Stimulated activated CD8-positive, alpha-beta memory T cell treated with anti-CD3 and anti-CD28 coated beads, Interleukin-4, amount 100 ng/mL, for 48 hours (primary cell): ENCODE data around the gene WIZ.

Experiments
- DNase-seq: peaks from one replicate; pipeline ENCODE4 v3.0.0-alpha.2; 2020

Gene WIZ

DNA sequence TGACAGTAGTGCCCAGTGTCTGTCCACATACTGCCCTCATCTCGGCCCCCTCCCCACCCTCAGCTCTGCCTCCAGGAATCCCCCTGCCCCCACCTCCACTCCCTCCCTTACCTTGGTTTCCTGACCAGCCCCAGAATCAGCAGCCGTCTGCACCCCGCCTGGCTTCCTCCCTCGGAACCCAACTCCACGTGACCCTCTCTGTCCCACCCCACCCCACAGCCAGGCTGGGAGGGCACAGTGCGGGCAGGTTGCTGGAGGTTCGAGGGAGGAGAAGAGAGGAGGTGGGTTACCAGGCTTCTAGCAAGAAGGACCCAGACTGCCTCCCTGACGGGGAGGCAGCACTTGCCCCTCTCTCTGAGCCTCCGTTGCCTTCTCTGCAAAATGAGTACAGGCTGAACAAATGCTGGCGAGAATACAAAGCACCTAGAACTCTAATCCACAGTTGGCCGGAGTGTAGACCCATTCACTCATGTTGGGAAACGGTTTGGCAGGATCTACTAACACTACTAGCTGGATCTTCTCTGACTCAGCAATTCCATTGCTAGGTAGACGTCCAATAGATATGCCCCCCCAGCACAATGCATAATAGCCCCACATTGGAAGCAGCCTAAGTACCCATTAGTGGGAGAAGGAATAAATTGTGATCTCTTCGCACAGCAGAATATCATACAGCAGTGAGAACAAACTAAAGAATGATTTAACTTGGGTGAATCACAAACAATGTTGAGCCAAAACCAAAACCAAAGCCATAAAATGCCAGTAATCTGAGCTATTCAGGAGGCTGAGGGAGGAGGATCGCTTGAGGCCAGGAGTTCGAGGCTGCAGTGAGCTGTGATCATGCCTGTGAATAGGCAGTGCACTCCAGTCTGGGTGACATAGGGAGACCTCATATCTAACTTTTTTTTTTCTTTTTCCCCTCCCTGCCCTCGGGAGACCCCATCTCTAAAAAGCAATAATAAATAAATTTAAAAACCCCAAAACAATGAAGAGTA lies 14.9 kb upstream of the WIZ start, which contains the start of gene RASAL3:
TSS of gene RASAL3 (minus strand) at position 151 of the 992 bp plus-strand sequence. CDS start 186 bp downstream, outside the sequence.
- DNase-seq = peak; percentile 82

DNA sequence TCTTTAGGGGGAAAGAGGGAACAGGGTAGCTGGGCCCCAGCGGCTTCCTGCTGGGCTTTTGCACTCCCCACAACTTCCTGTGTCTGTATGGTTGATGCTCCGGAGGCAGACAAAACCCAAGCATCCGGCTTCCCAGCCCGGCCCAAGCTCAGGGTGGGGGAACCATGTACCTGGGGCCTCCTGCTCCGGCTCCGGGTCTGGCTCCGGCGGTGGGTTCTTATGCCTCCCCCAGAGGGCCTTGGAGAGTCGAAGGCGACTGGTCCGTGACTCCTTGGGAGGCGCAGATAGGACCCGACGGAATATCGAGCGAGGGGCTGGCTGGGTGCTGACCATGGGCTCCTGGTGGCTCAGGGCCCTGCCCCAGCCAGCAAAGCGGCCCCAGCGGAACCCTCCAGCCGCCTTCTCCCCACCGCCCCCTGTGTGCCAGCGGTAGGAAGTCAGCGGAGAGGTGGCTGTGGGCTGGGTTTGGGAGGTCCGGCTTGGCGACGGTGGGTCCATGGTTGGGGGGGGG lies 14.2 kb upstream of the WIZ start:
- peak; percentile 82 for DNase-seq

DNA sequence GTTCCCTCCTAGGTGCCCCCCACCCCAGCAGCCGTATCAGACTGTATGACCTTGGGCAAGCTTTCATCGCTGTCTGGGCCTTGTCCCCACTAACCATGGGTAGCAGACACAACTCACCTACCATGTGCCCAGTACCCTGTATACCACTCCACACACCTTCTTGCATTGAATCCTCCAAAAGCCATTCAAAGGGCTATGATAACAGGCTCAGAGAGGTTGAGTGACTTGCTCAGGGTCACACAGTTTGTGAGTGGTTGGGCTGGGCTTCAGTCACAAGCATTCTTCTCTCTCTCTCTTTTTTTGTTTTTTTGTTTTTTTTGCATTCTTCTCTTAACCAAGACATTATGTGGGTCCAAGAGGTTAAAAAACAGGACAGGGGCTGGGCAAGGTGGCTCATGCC lies 11.9 kb upstream of the WIZ start:
- DNase-seq = no peak

DNA sequence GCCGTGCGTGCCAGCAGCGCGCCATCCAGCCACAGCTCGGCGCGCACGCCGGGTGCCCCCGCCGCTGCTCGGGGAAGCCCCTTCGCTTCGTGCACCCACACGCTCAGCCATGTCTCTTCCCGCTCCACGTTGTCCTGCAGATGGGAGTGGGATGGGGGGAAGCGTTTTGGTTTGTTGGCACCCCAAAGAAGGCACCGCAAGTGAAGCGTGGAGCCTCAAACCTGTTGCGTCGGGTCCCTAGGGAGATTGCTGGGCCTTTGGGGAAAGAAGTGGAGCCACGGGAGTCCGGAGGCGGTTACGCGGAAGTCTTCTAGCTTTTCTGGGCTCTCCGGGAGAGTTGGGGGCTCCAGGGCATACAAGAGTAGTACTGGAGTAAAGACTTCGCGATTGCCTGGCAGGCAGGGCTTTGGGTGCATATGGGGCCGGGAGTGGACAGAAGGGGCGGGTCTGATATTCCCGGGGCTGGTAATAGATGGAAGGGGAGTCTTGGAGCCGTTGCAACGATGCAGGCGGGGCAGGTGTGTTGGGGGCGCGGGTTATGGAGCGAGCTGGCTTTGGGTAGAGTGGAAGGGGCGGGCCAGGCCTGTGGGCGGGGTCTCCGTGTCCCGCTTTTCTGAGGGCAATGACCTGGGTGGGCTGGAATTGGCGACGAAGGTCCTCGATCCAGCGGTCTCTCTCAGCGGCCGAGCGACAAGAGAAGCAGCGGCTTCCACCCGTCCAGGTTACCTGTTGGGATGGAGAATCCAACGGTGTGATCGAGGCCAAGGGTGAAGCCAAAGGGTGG lies 8.1 kb upstream of the WIZ start:
- DNase-seq = no peak

DNA sequence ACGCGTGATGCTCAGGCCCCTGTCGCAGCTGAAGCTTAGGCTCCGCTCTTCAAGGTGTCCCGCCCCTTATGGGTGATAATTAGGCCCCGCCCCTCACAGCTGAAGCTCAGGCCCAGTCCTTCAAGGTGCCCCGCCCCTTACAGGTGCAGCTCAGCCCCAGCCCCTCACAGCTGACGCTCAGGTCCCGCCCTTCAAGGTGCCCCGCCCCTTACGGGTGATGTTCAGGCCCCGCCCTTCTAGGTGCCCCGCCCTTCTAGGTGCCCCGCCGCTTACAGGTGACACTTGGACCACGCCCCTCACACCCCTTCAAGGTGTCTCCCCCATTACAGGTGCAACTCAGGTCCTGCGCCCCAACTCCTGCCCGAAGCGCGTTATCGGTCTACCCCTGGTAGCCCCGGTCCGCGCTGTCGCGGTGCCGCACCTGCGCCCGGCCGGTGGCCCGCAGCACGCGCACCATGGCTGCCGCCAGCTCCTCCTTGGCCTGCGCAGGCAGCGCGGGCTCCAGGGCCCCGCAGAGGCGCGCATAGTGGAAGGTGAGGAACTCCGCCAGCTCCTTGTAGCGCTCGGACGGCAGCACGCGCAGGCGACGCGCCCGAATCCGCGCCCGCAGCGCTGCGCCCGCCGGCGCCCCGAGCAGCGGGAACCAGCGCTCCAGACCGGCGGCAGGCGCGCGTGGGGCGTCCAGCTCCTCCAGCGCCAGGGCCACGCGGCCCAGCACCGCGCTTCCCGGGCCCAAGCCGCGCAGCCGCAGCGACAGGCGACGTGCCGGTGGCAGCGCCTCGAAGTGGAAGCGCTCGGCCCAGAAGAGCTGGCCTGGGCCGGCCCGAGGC lies 7.3 kb upstream of the WIZ start:
- DNase-seq = no peak

DNA sequence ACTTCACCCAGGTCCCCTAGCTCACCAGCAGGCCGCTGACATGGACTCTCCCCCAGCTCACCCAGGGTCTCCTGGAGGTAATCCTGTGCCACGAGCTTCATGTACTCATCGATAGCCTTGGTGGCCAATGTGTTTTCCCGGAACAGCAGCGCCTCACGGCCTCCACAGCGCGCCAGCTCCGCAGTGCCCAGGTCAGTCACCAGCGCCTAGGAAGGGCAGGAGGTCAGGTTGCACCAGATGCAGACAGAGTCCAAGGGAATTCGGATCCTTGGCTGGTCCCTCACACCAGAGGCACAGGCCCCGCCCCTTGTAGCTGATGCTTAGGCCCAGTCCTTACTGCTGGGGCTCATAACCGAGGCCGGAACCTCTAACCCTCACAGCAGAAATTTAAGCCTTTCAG lies 6.7 kb upstream of the WIZ start:
- no peak for DNase-seq

DNA sequence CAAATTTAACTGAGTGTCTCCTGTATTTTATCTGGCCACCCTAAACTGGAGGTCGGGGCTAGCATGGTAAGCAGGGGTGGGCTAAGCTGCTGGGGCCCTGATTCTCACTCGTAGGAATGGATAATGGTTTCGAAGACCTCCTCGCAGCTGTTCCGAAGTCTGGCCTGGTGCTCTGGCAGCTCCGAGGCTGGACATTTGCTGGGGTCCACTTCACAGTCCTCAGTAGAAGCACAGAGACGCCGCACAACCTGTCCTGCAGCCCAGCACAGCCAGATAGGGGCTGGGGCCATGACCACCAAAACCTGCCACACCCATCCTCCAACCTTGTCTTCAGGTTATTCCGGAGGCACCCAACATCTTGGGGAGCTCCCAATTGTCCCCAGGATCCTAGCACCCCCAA lies 6.2 kb upstream of the WIZ start:
- no peak for DNase-seq

DNA sequence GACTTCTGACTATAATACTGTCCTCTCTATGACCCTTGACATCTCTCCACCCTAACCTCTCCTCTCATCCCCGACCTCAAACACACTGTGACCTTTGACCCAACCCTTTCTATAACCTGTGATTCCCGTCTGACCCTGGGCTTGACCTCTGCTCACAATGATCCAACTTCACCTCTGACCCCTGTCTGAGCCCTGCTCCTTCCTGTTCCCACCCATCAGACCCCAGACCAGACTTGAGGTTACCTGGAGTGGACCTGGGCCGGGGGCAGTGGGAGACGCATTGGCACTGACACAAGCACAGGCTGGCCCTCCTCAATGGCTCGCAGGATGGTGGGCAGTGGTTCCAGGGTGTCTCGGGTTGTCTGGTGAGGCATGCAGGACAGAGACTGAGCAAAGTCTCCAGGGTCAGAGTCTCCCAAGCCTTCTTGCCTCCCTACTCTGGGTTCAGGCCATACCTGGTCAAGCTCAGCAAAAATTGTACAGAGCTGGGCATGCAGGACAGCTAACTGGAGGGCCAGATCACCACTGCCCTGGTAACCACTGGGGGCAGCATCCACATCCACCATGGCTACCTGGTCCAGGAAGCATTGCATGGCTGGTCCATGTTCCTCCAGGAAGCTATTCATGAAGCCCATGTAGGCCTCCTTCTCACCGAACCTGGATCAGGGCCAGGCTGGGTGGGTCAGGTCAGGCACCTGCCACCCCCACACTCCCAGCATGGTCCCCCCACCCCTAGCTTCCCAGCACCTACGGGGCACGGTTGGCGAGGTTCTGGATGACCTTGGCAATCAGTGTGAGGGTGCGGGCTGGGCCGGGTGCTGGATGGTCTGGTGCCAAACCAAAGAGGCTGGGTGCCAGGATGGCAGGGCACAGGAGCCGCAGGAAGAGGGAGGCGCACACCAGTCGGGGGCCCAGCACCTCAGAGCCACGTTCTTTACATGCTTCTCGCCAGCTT lies 4.4 kb upstream of the WIZ start:
- DNase-seq = no peak

DNA sequence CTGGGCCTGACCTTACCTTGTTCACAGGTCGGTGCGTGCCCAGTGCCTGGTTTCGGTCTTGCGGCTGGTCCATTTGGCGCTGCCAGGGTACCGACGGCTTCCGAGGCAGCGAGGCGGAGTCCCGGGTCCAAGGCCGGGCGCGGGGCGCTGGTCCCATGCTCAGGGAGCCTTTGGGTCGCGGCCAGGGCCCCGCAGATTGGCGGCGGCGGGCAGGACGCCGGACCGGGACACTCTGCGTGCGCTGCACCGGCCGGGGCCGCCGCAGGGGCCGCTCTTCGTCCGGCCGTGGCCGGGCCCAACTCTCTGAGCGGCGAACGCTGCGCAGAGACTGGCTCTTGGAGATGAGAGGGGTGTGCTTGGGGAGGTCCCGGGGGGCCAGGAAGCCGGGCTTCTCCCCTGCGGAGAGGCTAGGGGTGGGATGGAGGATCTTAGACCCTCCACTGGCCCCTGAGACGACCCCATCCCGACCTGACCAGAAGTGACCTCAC lies 3.4 kb upstream of the WIZ start:
- DNase-seq = no peak

DNA sequence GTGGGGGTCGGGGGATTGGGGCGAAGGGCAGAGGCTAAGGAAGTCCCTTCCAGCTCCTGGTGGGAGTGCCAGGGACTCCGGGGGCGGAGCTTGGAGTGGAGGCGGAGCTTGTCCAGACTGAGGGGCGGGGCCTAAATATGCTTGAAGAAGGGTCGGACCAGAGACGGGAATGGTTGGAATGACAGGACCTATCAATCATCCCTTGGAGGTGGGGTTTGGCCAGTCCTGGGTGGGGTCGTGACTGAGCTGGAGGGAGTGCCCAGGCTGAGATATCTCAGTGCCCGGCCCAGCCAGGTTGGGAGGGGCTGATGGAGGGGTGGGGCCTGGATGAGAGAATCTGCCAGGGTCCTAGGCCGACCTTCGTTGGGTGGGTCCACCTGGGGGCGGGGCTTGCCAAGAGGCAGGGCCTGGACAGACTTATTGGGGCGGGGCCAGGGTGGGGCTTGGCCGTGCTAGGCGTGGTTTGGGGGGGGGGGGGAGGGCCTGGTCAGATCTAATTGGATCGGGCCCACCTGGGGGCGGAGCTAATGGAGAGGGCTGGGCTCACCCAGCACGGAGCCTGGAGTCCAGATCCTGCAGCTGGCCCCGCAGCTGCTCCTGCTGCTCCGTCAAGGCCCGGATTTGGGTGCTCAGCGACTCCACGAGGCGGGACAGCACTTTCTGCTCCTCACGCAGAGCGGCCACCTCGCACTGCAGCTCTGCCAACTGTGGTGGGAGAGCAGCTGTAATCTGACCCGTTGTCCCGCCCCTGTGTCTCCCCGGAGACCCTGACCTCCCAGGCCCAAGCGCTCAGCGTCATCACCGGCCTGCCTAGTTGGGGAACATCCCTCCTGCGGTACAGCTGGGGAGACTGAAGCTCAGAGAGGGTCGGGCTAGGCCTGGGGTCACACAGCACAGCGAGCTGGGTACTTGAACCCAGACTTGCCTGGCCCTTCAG lies 2.6 kb upstream of the WIZ start:
- peak; percentile 65 for DNase-seq

DNA sequence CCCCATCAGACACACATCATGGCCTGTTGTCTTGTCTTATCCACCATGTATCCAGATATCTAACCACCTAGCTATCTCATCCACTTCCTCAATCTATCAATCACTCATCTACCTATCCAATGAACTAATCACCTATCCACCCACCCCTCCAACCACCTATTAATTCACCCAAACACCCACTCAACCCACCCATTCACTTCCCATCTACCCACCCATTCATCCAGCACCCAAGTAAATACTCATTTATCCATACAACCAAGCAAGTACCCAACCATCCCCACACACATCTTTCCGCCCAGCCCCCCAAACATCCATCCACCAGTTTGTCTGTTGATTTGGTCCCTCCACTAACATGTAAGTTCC lies 753 bp upstream of the WIZ start:
- DNase-seq = no peak

DNA sequence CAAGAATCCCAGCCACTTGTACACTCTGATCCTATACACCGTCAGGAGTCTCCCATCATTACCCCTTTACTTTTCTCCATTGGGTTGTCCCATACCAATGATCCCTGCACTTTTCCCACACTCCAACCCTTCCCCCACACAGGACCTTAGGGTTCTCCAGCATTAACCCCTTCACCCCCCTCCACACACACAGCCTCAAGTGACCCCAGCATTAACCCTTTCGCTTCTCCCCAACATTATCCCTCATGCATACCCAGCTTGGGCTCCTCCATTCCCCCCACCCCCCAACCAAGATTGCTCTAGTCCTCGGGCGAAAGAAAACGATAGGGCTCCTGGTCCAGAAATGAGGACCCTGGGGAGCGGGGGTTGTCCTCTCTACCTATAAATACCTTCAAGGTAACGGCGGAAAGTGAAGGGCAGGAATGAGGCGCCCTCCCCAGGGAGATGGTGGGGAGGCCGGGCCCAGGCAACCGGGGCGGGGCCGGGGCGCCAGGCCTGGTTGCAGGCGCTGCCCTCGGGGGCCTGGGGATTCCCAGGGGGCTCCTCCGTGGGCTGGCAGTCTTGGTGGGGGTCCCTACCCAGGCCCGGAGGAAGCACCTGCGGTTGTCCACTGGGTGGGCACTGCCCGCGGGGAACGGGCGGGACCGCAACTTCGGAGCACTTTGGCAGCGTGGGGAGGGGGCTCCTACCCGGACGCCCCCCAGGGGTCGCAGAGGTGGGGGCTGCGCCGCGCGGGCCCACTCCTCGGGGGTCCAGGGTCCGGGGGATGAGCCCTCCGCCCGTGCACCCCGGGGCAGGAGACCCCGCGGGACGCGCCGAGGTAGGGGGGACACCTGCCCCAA lies 757 bp downstream of the WIZ start:
- no peak for DNase-seq

DNA sequence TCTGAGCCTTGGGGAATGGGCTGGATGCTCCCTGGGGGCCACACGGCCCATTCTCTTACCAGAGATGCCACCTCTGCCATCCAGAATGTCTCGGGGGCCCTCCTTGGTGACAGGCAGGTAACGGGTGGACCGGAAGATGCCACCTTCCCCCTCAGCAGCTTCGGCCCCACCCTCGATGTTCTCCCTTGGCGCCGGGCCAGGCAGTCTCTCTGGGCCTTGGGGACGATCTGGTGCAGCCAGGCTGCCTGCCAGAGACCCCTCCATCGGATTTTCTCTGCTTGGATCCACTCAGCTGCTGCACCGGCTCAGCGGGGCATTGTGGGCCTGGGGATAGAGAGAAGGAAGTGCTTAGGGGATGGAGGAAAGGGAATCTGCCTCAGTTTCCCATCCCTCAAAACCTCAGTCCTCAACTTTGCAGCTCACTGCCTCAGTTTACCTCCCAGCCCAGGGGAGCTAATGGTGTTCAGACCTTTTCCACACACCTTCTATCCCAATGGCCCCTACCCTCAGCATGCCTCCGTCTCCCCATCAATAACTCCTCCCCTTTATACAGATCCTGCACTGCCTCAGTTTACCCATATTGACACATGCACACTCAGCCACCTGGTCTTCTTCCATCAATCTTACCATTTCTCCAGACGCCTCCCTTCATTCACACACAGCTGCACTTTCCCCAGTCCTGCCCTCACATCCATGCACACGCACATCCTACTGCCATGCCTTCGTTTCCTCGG lies 1.5 kb downstream of the WIZ start:
- no peak for DNase-seq

DNA sequence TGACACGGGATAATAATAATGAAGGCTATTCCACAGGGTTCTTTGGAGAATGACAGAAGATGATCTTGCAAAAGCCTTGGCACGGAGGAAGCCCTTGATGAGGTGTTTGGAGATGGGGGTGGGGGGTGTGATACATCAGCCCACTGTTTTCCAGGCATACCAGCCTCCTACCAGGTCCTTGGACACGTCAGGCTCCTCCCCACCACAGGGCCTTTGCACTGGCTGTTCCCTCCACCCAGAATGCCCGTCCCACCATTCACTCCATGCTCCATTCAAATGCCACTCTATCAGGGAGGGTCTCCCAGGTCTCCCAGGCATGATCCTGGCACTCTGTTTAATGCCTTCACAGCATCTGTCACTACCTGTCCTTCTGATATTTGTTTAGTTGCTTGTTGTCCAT lies 2.7 kb downstream of the WIZ start:
- no peak for DNase-seq

DNA sequence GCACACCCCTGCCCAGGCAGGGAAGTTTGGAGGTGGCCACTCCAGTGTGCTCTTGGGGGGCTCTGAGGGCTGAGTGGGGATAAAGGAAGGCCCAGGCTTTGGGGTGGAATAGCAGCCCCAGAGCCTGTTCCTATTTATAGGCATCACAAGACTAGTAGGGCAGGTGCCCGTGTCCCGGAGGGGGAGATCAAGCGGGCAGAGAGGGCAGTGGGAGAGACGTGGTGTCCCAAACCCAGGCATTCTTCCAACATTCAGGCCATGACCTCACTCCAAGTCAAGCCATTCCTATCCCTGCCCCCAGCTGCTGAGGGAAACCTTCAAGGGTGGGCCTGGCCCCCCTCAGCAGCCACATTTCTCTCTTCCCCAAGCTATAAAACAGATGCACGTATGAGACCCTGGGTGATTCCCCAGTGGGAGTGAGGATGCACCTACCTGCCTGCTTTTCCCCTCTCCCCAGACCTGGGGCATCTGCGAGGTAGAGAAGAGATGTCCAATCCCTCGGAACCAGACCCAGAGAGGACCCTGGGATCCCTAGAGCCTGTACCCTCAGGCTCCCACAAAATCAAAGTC lies 3.9 kb downstream of the WIZ start:
- DNase-seq = no peak

DNA sequence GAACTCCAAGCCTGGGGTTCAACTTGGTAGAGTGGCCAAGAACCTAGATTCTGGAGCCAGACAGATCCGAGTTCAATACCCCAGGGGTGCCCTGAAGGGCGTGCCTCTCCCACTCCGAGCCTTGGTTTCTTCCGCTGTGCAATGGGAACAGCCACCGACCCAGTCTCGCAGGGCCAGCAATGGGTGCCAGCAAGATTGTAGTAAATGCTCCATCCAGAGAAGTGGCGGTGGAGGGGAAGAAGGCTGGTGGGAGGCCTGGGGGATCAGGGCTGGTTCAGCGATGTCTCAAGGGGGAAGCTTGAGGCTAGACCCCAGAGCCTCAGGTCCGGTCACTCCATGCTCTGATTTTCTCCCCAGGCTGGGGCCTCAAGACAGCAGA lies 4.5 kb downstream of the WIZ start:
- DNase-seq = no peak

DNA sequence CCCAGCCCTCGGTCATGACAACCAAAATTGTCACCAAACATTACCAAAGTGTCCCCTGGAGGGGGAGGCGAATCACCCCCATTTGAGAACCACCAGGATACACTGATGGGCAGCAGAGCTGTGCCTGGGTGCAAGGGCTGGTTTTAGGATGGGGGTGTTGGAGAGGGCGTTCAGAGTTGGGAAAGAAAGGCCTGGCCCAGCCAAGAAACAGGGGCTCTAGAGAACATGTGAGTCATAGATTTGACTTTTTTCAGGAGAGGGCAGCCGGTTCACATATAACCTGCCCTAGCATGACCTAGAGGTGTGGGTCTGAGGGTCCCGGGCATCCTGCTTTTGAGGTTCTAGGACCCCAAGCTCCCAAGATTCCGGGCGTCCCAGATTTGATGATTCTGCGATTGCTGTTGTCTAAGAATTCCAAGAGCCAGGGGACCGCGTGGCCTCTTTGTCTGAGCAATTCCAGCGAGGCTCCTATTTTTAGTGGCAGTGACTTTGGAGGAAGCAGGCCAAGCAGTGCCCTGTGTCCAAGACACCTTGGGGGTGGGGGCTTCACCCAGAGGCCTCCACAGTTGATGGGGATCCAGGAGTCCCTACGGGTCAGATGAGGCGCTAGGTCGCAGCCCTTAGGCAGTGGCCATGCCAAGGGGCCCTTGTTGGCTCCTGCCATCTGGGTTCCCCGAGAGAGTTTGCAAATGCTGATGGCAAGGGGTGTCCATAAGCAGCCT lies 5.1 kb downstream of the WIZ start:
- DNase-seq = no peak

DNA sequence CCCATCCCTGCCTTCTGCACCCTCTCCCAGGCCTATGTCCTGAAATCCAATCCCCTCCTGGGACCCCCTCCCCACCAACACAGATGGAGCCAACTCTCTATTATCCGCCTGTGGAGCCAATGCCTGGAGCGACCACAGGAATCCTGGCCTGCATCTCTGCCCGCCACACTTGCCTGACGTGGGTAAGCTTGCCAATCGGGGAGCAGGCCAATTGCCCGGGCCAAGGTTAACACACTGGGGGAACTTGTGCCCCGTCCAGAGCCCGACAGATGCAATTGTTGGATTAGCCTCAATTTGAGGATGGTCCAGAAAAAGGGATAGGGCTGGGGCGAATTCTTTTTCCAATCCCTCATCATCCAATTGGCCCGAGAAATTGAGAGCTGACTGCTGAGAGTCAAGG lies 5.9 kb downstream of the WIZ start:
- no peak for DNase-seq
